Spinal cord (tissue), 10 donors: ENCODE data around the gene CCDC57. TPM values are rescaled to one million over a fixed set of nuclear protein-coding genes. Genes with fewer than 3 reads are reported as not detected.
"Not testable (repeated sequence)": the region's sequence is repeated elsewhere in the genome, so short reads cannot be mapped to it uniquely, and the experiment has no call there.

Source experiments
- DNase-seq, 6 donors: peaks; one replicate each; pipeline versions ENCODE4 v3.0.0 to v3.0.0-alpha.2; 2013 to 2015; ENCODE audit warnings: low spot score in 6 of 6, low read depth in 4 of 6
- H3K27ac ChIP-seq: one replicate; pipeline ENCODE4 v1.5.1; 2013; ENCODE audit warnings: low read depth, low read length, control low read depth
- H3K27me3 ChIP-seq: one replicate; pipeline ENCODE4 v1.6.1; 2013; ENCODE audit warnings: low read length; ENCODE audit not compliant: control insufficient read depth, insufficient read depth
- H3K36me3 ChIP-seq: one replicate; pipeline ENCODE4 v1.6.1; 2013; ENCODE audit warnings: low read length; ENCODE audit not compliant: control insufficient read depth, insufficient read depth
- H3K4me1 ChIP-seq: one replicate; pipeline ENCODE4 v1.6.1; 2013; ENCODE audit warnings: low read length; ENCODE audit not compliant: control insufficient read depth, insufficient read depth
- H3K4me3 ChIP-seq: one replicate; pipeline ENCODE4 v1.5.1; 2013; ENCODE audit warnings: low read depth, low read length, control low read depth
- H3K9me3 ChIP-seq: one replicate; pipeline ENCODE4 v1.6.1; 2013; ENCODE audit warnings: low read length; ENCODE audit not compliant: control insufficient read depth, insufficient read depth
- WGBS: methylation state at CpG from one replicate; pipeline ENCODE4 v1.1.5; 2013; ENCODE audit warnings: missing lambda C conversion rate; ENCODE audit not compliant: insufficient coverage; 5-methylcytosine and 5-hydroxymethylcytosine counted together
- polyA plus RNA-seq, 2 donors: library from polyadenylated mRNA; unstranded; fragments of 120-200 nt; gene quantifications; one replicate each; pipeline ENCODE4 v1.2.1, GENCODE V29; 2013; ENCODE audit not compliant: insufficient read length in 2 of 2
- total RNA-seq, 2 donors: library from RNA; depleted of rRNA in 1 of 2; stranded (reverse); fragments of 120-200 nt in 1 of 2; fragments of >200 nt in 1 of 2; gene quantifications; one replicate each; pipeline versions ENCODE4 v1.2.3 to v1.2.4, GENCODE V29; 2013 to 2014
- donor health status: healthy.

Gene CCDC57
- total and polyA plus RNA-seq, 4 donors = 15.3 to 85.3 (median 39.7) TPM

DNA sequence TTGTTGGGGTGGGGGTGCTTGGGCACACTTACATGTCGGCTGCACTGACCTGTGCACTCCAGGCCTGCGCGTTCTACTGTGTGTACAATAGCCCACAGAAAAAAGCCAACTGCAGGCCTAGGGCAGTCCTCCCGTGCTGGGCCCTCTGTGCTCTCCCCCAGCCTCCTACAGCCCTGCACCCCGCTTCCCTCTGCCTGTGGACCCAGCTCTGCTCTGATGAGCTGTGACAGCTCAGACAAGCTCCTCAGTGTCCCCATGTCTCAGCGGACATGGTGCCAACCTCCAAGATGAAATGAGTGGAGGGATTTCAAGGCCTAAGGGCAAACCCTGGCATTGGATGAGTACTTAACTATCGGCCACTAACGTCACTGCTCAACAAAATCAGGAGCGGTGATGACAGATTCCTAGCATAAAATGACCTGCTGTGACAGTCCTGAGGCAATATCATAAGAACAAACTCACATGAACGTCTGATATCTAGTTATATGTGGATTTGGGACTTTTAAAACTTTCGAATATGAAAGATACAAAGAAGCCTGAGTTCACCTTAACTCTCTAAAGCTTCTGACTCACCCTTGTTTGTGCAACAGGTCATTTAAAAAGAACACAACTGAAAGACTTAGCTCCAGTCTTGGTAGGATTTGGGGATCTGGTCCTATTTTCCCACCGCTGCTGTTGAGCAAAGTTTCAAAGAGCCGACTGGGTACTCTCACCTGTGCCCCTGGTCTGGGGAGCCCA lies 34.7 kb downstream of the CCDC57 start:
- Histone ChIP-seq H3K27me3 (no peaks in the 10 kb centered on the region), H3K4me1 (no peaks in the 10 kb centered on the region), H3K9me3 (no peaks in the 10 kb centered on the region), H3K4me3 (no peak overlapping the region), H3K27ac (no peak overlapping the region), H3K36me3 (peaks cover 63% of the 10 kb centered on the region)
- no peak for DNase-seq
- 92% methylated on average over 9 of the region's 13 CpGs for WGBS

DNA sequence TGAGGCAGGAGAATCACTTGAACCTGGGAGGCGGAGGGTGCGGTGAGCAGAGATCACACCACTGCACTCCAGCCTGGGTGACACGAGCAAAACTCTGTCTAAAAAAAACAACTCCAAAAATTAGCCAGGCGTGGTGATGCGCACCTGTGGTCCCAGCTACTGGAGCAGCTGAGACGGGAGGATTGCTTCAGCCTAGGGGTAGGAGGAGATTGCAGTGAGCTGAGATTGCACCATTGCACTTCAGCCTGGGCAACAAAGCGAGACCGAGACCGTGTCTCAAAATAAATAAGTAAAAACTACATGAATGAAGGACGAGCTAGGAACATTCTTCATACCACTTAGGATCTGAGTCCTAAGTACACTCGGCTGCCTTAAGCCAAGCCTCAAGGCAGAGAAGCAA lies 35.4 kb downstream of the CCDC57 start:
- Histone ChIP-seq H3K4me3 (no peak overlapping the region), H3K9me3 (no peaks in the 10 kb centered on the region), H3K4me1 (no peaks in the 10 kb centered on the region), H3K27me3 (no peaks in the 10 kb centered on the region), H3K36me3 (peaks cover 69% of the 10 kb centered on the region), H3K27ac (no peak overlapping the region)
- DNase-seq = no peak
- WGBS = 84% methylated on average over 2 of the region's 11 CpGs

DNA sequence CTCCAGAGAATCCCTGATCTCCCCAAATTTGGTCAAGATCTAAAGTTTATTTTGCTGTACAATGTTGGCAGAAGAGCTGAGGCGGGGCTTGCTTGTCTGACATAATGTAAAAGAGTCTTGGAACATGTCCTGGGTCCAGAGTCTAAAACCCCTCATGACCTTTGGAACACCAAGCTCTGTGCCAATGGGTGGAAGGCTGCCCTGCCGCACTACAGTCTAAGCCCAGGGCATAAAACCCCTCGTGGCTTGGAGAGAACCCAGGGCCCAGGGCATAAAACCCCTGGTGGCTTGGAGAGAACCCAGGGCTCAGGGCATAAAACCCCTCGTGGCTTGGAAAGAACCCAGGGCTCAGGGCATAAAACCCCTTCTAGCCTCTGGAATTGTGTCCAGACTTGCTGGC lies 36.7 kb downstream of the CCDC57 start:
- Histone ChIP-seq H3K27ac (no peak overlapping the region), H3K9me3 (no peaks in the 10 kb centered on the region), H3K4me1 (no peaks in the 10 kb centered on the region), H3K36me3 (peaks cover 72% of the 10 kb centered on the region), H3K4me3 (no peak overlapping the region), H3K27me3 (no peaks in the 10 kb centered on the region)
- WGBS = 92% methylated on average over 4 of the region's 4 CpGs
- DNase-seq = no peak

DNA sequence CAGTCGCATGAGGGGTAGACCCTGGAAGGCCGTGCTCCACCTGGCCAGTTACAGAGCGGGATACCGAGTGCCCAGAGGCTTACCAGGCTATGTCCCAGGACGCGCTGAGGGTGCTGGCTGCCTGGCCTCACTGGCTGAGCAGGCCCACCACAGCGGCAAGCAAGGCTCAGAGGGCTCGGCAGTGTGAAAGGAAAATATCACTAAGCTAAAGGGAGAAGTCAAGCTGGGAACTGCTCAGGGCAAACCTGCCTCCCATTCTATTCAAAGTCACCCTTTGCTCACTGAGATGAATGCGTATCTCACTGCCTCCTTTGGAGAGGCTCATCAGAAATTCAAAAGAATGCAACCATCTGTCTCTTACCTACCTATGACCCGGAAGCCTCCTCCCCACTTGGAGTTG lies 37.4 kb downstream of the CCDC57 start:
- no peaks in the 10 kb centered on the region for H3K4me1 ChIP-seq
- no peak overlapping the region for H3K4me3 ChIP-seq
- H3K27me3 ChIP-seq = no peaks in the 10 kb centered on the region
- DNase-seq = no peak
- H3K36me3 ChIP-seq = peaks cover 72% of the 10 kb centered on the region
- 68% methylated on average over 10 of the region's 10 CpGs for WGBS
- no peak overlapping the region for H3K27ac ChIP-seq
- H3K9me3 ChIP-seq = no peaks in the 10 kb centered on the region

DNA sequence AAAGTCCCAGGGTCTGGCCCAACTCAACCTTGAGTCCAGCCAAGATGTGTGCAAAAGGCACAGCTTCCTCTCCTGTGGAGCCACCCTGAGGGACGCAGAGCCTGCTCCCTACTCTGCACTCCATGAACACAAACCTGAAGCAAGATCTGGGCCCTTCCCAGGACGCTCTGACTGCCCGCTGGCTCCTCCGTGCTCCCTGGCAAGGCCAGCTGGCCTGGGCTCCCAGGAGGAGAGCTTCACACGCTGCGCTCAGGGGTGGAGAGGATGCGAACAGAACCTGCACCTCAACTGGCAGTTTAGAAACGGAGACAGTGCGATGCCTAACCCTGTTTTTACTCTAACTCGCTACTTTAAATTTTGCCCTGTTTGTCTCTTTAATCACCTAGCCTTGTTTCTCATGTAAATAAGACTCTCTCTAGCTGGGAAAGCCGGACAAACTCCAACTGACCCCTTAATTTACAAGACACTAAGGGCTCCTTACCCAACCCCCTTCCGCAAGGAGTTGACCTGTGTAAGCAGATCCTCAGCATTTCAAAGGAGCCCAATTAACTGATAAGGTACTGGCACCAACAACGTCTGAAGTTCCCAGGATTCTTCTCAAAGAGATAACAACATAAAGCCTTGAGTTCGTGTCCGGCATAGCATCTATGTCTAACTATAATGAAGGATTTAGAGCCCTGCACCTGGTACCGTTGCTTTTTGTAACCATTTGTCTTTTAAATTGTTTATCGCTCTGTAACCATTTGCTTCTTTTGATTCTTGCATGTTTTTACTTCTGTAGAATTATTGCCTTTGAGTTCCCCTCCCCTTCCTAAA lies 38.4 kb downstream of the CCDC57 start:
- H3K36me3 ChIP-seq = peaks cover 66% of the 10 kb centered on the region

DNA sequence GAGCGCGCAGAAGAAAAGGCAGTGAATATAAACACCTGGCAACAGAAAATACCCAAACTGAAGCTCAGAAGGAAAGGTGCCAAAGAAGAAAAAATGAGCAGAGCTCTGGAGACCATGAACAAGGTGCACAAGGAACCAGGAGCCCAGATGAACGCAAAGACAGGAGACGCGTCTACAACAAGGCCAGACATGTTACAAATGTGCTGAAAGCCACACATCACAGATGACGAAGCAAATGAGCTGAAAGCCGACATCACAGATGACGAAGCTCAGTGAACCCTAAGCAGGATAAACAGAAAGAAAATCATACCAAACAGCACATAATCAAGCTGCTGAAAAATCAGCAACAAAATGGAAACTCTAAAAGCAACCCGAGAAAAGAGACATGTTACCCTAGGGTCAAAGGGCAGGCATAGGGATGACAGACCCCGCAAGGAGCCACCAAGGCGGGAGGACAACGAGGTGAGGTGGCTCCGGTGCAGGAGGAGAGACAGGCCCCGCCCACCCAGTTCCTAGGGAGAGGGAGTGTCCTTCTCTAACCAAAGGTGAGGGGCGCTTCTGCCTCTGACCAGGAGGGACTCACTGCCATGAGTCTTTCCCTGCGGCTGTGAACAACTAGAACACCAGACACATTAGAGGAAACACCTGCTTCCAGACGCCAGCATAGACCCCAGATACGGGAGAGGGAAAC lies 39.1 kb downstream of the CCDC57 start:
- no peak overlapping the region for H3K4me3 ChIP-seq
- H3K4me1 ChIP-seq = no peaks in the 10 kb centered on the region
- H3K27ac ChIP-seq = no peak overlapping the region
- no peaks in the 10 kb centered on the region for H3K27me3 ChIP-seq
- no peaks in the 10 kb centered on the region for H3K9me3 ChIP-seq
- H3K36me3 ChIP-seq = peaks cover 60% of the 10 kb centered on the region
- WGBS = 73% methylated on average over 14 of the region's 18 CpGs
- no peak for DNase-seq

More for the DNA sequence above, 38.4 kb downstream of the CCDC57 start:
- H3K9me3 ChIP-seq, DNase-seq, H3K27me3 ChIP-seq, H3K4me1 ChIP-seq, H3K27ac ChIP-seq, H3K4me3 ChIP-seq: not testable (repeated sequence)
- 62% methylated on average over 14 of the region's 17 CpGs for WGBS

DNA sequence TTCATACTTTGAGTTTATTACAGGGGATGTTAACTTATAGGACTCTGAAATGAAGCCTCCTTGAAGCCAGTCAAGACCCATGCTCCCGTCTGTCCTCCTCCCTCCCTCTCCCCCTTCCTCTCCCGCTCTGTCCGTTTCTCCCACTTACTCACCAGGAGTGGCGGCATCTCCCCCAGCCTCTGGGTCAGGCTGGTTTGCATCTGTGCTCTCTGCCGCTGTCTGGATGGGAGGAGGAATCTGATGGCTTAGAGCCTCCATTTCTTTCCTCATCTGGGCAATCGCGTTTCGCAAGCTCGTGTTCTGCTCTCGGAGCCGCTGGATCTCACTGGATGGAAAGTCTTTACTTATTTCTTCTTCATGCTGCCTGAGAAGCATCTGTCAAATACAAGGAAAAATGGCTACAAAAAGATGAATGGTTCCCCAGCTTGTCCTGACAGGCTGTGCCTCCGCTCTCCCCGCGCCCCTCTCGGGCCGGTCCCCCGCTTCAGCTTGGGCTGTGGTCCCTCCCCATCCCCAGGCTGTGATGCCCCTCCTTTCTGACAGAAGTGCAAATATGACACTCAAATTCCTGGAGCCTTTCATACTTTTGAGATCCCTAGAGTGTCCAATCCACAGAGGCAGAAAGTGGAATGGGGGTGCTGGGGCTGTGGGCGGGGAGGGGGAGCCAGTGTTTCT lies 40.0 kb downstream of the CCDC57 start:
- no peaks in the 10 kb centered on the region for H3K9me3 ChIP-seq
- no peak overlapping the region for H3K4me3 ChIP-seq
- no peaks in the 10 kb centered on the region for H3K27me3 ChIP-seq
- no peak overlapping the region for H3K27ac ChIP-seq
- H3K36me3 ChIP-seq = peaks cover 60% of the 10 kb centered on the region
- no peak for DNase-seq
- WGBS = 90% methylated on average over 9 of the region's 18 CpGs
- H3K4me1 ChIP-seq = no peaks in the 10 kb centered on the region

DNA sequence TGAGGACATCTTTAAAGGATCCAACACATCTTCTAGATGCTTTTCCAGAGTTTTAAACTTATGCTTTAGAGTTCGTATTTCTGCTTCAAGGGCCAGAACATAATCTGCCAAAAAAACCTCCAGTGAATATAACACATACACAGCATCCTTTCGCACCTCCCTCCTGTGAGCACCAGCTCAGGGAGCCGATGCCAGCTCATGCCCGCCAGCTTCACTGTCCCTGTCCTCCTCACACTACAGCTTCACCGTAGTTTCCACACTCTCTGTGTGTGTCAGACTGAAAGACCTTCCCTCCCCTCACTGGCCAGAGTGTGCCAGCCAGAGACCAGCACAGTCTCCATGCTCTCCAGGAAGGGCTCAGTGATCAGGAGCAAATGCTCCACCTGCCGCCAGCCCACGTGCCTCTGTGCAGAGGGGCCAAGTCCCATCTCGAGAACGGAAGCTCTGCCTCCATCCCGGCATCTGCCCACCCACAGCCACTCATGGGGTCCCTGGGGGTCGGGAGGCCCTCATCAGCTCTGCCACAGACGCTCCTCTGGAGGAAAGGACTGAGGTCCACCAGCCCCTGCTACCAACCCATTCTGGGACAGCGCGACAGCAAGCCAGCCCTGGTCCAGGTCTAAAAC lies 40.8 kb downstream of the CCDC57 start:
- H3K27ac ChIP-seq = no peak overlapping the region
- H3K9me3 ChIP-seq = no peaks in the 10 kb centered on the region
- peaks cover 61% of the 10 kb centered on the region for H3K36me3 ChIP-seq
- H3K4me1 ChIP-seq = no peaks in the 10 kb centered on the region
- H3K4me3 ChIP-seq = no peak overlapping the region
- DNase-seq = no peak
- WGBS = 94% methylated on average over 14 of the region's 14 CpGs
- no peaks in the 10 kb centered on the region for H3K27me3 ChIP-seq

DNA sequence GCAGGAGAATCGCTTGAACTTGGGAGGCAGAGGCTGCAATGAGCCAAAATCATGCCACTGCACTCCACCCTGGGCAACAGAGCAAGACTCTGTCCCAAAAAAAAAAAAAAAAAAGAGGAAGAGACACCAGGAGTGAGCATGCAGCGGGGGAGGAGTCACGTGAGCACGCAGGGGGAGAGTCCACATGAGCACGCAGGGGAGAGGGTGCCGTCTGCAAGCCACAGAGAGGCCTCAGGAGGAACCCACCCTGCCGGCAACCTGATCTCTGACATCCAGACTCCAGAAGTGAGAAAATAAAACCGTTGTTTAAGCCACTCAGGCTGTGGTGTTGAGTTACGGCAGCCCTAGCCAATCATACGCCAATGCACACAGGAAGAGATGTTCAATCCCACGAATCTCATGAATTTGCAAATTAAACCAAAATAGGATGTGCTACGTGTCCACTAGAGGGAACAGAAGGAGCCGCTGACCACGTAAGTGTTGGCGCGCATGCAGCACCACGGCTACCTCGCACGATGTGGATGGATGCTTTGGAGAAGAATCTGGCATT lies 42.2 kb downstream of the CCDC57 start:
- no peak overlapping the region for H3K27ac ChIP-seq
- 70% methylated on average over 16 of the region's 19 CpGs for WGBS

More for the DNA sequence above, 42.2 kb downstream of the CCDC57 start:
- DNase-seq = no peak
- Histone ChIP-seq H3K4me3 (no peak overlapping the region), H3K27me3 (no peaks in the 10 kb centered on the region), H3K4me1 (no peaks in the 10 kb centered on the region), H3K9me3 (no peaks in the 10 kb centered on the region), H3K36me3 (peaks cover 68% of the 10 kb centered on the region)
